ENCODE results near the gene SAMD5. TPM values are rescaled to one million over a fixed set of nuclear protein-coding genes. Genes with fewer than 3 reads are reported as not detected.

The SAMD5 gene
- total and polyA plus RNA-seq, 2 experiments from 2014 or later, result 0.07 to 0.12 TPM

- H3K4me3 ChIP-seq, result peak overlapping the region; percentile 64
- no peaks in the 10 kb centered on the region for H3K4me1 ChIP-seq (ENCODE audit: low read depth)
- H3K9me3 ChIP-seq (ENCODE audit: low read depth), result no peaks in the 10 kb centered on the region
- no peaks in the 10 kb centered on the region for H3K36me3 ChIP-seq
- peak; percentile 62 to 78 for DNase-seq (ENCODE audit: low read depth in 1 of 2, low spot score in 1 of 2)
- H3K27ac ChIP-seq, result no peak overlapping the region
- peaks cover 75% of the 10 kb centered on the region for H3K27me3 ChIP-seq
- TF ChIP-seq CTCF (IDR thresholded peaks at IDR 0.05; ENCODE audit: low read depth, low read length), result peak; percentile 80
Observed at GRCh38 chr6:147506704-147507114, 1.8 kb upstream of the SAMD5 start.

GRCh38 chr6:147507162-147508041, 1.1 kb upstream of the SAMD5 start:
- H3K27ac ChIP-seq, result no peak overlapping the region
- H3K27me3 ChIP-seq, result peaks cover 81% of the 10 kb centered on the region

GRCh38 chr6:147508866-147509608, 547 bp downstream of the SAMD5 start:
- Histone ChIP-seq H3K27ac (no peak overlapping the region), H3K4me3 (peak overlapping the region; percentile 64), H3K27me3 (peaks cover 89% of the 10 kb centered on the region), H3K9me3 (ENCODE audit: low read depth) (no peaks in the 10 kb centered on the region), H3K36me3 (no peaks in the 10 kb centered on the region), H3K4me1 (ENCODE audit: low read depth) (no peaks in the 10 kb centered on the region)
- TF ChIP-seq CTCF (IDR thresholded peaks at IDR 0.05; ENCODE audit: low read depth, low read length), result no peak
- DNase-seq (ENCODE audit: low read depth in 1 of 2, low spot score in 1 of 2), result peak in 1 of 2 donors; percentile 51

More at GRCh38 chr6:147507162-147508041, 1.1 kb upstream of the SAMD5 start:
- Histone ChIP-seq H3K4me3 (peak overlapping the region; percentile 64), H3K9me3 (ENCODE audit: low read depth) (no peaks in the 10 kb centered on the region), H3K4me1 (ENCODE audit: low read depth) (no peaks in the 10 kb centered on the region), H3K36me3 (no peaks in the 10 kb centered on the region)
- DNase-seq (ENCODE audit: low read depth in 1 of 2, low spot score in 1 of 2), result peak; percentile 8 to 38
- TF ChIP-seq CTCF (IDR thresholded peaks at IDR 0.05; ENCODE audit: low read depth, low read length), result no peak

- DNase-seq (ENCODE audit: low read depth in 1 of 2, low spot score in 1 of 2), result no peak
- H3K27me3 ChIP-seq, result peaks cover 93% of the 10 kb centered on the region
- no peak overlapping the region for H3K4me3 ChIP-seq
Observed at GRCh38 chr6:147509891-147510290, 1.4 kb downstream of the SAMD5 start.

More at GRCh38 chr6:147509891-147510290, 1.4 kb downstream of the SAMD5 start:
- H3K4me1 ChIP-seq (ENCODE audit: low read depth), result no peaks in the 10 kb centered on the region
- no peaks in the 10 kb centered on the region for H3K36me3 ChIP-seq
- H3K9me3 ChIP-seq (ENCODE audit: low read depth), result no peaks in the 10 kb centered on the region
- H3K27ac ChIP-seq, result no peak overlapping the region
- TF ChIP-seq CTCF (IDR thresholded peaks at IDR 0.05; ENCODE audit: low read depth, low read length), result no peak

All from cardiac muscle cell (in vitro differentiated cells and primary cell).